Mammary epithelial cell (primary cell): ENCODE measurements around the gene PALM2AKAP2.

Experiments used
- EZH2 ChIP-seq: IDR thresholded peaks from 2 replicates; pipeline ENCODE4 v1.6.1; 2012; ENCODE audit warnings: low read length, inconsistent platforms, borderline replicate concordance
- TF ChIP-seq, protein P1 (sequence below), 2 donors: IDR thresholded peaks in 1 of 2; conservative IDR thresholded peaks in 1 of 2; 2 replicates each; pipeline ENCODE4 v1.5.1; 2011 to 2012; ENCODE audit warnings: inconsistent platforms in 2 of 2, low read length in 2 of 2, mild to moderate bottlenecking in 2 of 2, control low read depth in 1 of 2, low read depth in 1 of 2; ENCODE audit not compliant: insufficient read depth in 1 of 2; ENCODE audit errors: extremely low read depth in 1 of 2

DNA sequence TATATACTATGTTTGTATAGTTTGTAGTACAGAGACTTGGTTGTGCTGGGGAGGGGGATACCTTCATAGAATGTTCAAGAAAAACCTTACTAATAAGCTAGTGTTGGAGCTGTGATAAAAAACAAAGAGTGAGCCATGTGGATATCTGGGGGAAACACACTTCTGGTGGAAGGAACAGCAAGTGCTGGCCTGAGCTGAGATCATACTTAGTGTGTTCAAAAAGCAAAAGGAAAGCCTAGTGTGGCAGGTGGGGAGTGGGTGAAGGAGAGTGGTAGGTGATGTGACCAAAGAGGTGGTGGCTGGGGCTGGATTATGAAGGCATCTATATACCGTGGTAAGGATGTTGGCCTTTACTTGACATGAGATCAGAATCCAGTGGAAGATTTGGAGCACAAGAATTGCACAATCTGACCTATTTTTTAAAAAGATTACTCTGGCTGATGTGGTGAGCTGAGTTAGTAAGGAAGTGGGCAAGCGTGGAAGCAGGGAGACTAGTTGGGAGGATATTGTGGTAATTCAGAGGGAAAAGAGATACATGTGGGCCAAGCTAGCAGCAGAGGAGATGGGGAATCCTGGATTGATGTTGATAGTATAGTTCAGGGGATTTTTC, 26.6 kb downstream of the PALM2AKAP2 start:
- TF ChIP-seq, protein P1, sequence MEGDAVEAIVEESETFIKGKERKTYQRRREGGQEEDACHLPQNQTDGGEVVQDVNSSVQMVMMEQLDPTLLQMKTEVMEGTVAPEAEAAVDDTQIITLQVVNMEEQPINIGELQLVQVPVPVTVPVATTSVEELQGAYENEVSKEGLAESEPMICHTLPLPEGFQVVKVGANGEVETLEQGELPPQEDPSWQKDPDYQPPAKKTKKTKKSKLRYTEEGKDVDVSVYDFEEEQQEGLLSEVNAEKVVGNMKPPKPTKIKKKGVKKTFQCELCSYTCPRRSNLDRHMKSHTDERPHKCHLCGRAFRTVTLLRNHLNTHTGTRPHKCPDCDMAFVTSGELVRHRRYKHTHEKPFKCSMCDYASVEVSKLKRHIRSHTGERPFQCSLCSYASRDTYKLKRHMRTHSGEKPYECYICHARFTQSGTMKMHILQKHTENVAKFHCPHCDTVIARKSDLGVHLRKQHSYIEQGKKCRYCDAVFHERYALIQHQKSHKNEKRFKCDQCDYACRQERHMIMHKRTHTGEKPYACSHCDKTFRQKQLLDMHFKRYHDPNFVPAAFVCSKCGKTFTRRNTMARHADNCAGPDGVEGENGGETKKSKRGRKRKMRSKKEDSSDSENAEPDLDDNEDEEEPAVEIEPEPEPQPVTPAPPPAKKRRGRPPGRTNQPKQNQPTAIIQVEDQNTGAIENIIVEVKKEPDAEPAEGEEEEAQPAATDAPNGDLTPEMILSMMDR (conservative IDR thresholded peaks at IDR 0.05 in 1 of 2, IDR thresholded peaks at IDR 0.05 in 1 of 2; ENCODE audit: extremely low read depth in 1 of 2, insufficient read depth in 1 of 2, low read depth in 1 of 2, low read length in 2 of 2), result no peak
- no peak for TF ChIP-seq EZH2
